A549 (cell line): Measurements from ENCODE around the gene BBX.
A peak's percentile ranks its signal among the peaks of the same experiment; 100 is the strongest.

ENCODE experiments used
- BHLHE40 ChIP-seq: IDR thresholded peaks from 2 replicates; pipeline ENCODE4 v1.6.1; 2012; ENCODE audit warnings: low read depth, low read length, inconsistent platforms
- CTCF ChIP-seq: fragments of >200 bp; sonication (Bioruptor Twin); formaldehyde crosslinking; IDR thresholded peaks from 3 replicates; pipeline ENCODE4 v1.5.1; 2016
- JUN ChIP-seq, 2 experiments: fragments of >200 bp; sonication (Bioruptor Twin); formaldehyde crosslinking; IDR thresholded peaks; 2 replicates in 1 of 2; 3 replicates in 1 of 2; pipeline ENCODE4 v1.6.1; 2016 to 2017
- JUNB ChIP-seq: fragments of >200 bp; sonication (Bioruptor Twin); formaldehyde crosslinking; IDR thresholded peaks from 2 replicates; pipeline ENCODE4 v1.6.1; 2016
- KDM5A ChIP-seq: fragments of 200-600 bp; sonication (generic); IDR thresholded peaks from 2 replicates; pipeline ENCODE4 v1.6.1; 2016; ENCODE audit warnings: antibody characterized with exemption, mild to moderate bottlenecking
- MAX ChIP-seq: IDR thresholded peaks from 2 replicates; pipeline ENCODE4 v1.6.1; 2012
- PBX3 ChIP-seq: IDR thresholded peaks from 2 replicates; pipeline ENCODE4 v1.6.1; 2012
- POLR2A ChIP-seq: IDR thresholded peaks from 2 replicates; pipeline ENCODE4 v1.6.1; 2012; ENCODE audit warnings: mild to moderate bottlenecking, low read length
- POLR2AphosphoS2 ChIP-seq: conservative IDR thresholded peaks from 2 replicates; pipeline ENCODE4 v1.6.1; 2012; ENCODE audit warnings: low read length, improper control_type of control experiment, inconsistent platforms
- RAD21 ChIP-seq, 2 experiments: fragments of >200 bp in 1 of 2; sonication (Bioruptor Twin) in 1 of 2; formaldehyde crosslinking in 1 of 2; IDR thresholded peaks in 1 of 2; conservative IDR thresholded peaks in 1 of 2; 2 replicates in 1 of 2; 3 replicates in 1 of 2; pipeline ENCODE4 v1.6.1; 2012 to 2018; ENCODE audit warnings: inconsistent platforms in 1 of 2
- RCOR1 ChIP-seq: fragments of 150-350 bp; IDR thresholded peaks from 2 replicates; pipeline ENCODE4 v1.6.1; 2014; ENCODE audit warnings: antibody characterized with exemption, low read length, low read depth
- RFX5 ChIP-seq: fragments of 450-650 bp; IDR thresholded peaks from 2 replicates; pipeline ENCODE4 v1.7.1; 2014; ENCODE audit warnings: antibody characterized with exemption, mild to moderate bottlenecking, moderate library complexity
- SREBF2 ChIP-seq: fragments of 450-650 bp; IDR thresholded peaks from 2 replicates; pipeline ENCODE4 v1.6.1; 2014; ENCODE audit warnings: mild to moderate bottlenecking, moderate library complexity
- TF ChIP-seq, protein P1 (sequence below): fragments of 450-650 bp; IDR thresholded peaks from 2 replicates; pipeline ENCODE4 v1.6.1; 2014; ENCODE audit warnings: antibody characterized with exemption

- TF ChIP-seq RAD21 (conservative IDR thresholded peaks at IDR 0.05 in 1 of 2, IDR thresholded peaks at IDR 0.05 in 1 of 2) (peak in 1 of 2 experiments; percentile 19; a peak in 1 of 5 replicates), JUN (IDR thresholded peaks at IDR 0.05) (no peak), KDM5A (no peak), RCOR1 (no peak), POLR2AphosphoS2 (no peak), BHLHE40 (no peak), PBX3 (no peak), CTCF (no peak), POLR2A (no peak), MAX (no peak), RFX5 (no peak), SREBF2 (no peak), JUNB (no peak)
- TF ChIP-seq, protein P1, sequence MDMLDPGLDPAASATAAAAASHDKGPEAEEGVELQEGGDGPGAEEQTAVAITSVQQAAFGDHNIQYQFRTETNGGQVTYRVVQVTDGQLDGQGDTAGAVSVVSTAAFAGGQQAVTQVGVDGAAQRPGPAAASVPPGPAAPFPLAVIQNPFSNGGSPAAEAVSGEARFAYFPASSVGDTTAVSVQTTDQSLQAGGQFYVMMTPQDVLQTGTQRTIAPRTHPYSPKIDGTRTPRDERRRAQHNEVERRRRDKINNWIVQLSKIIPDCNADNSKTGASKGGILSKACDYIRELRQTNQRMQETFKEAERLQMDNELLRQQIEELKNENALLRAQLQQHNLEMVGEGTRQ, result no peak
Observed at GRCh38 chr3:107512108-107512507, 10.7 kb upstream of the BBX start.
